Ovary (tissue), 3 donors: Measurements from ENCODE around the gene BCL2L13.

Experiments used
- EP300 ChIP-seq: sonication (generic); formaldehyde crosslinking; IDR thresholded peaks from one replicate; pipeline ENCODE4 v1.6.1; 2017; ENCODE audit warnings: antibody characterized with exemption
- POLR2A ChIP-seq: fragments of 450-650 bp; IDR thresholded peaks from one replicate; pipeline ENCODE4 v1.6.1; 2017; ENCODE audit warnings: antibody characterized with exemption, mild to moderate bottlenecking, moderate library complexity
- TF ChIP-seq, protein P1 (sequence below), 3 donors: fragments of 450-650 bp in 2 of 3; fragments of 200-600 bp in 1 of 3; IDR thresholded peaks; one replicate each; pipeline versions ENCODE4 v1.5.1 to v1.8.0; 2016 to 2022; ENCODE audit warnings: antibody characterized with exemption in 3 of 3, mild to moderate bottlenecking in 1 of 3
- donor health status: DM: no; HTN: no; CAD: no.

- TF ChIP-seq, protein P1, sequence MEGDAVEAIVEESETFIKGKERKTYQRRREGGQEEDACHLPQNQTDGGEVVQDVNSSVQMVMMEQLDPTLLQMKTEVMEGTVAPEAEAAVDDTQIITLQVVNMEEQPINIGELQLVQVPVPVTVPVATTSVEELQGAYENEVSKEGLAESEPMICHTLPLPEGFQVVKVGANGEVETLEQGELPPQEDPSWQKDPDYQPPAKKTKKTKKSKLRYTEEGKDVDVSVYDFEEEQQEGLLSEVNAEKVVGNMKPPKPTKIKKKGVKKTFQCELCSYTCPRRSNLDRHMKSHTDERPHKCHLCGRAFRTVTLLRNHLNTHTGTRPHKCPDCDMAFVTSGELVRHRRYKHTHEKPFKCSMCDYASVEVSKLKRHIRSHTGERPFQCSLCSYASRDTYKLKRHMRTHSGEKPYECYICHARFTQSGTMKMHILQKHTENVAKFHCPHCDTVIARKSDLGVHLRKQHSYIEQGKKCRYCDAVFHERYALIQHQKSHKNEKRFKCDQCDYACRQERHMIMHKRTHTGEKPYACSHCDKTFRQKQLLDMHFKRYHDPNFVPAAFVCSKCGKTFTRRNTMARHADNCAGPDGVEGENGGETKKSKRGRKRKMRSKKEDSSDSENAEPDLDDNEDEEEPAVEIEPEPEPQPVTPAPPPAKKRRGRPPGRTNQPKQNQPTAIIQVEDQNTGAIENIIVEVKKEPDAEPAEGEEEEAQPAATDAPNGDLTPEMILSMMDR (IDR thresholded peaks at IDR 0.05) = no peak
- TF ChIP-seq EP300 = no peak
- no peak for TF ChIP-seq POLR2A
These were observed 42.3 kb upstream of the BCL2L13 start for GRCh38 chr22:17596226-17596625.
